ENCODE data around the gene CCR7.

DNA sequence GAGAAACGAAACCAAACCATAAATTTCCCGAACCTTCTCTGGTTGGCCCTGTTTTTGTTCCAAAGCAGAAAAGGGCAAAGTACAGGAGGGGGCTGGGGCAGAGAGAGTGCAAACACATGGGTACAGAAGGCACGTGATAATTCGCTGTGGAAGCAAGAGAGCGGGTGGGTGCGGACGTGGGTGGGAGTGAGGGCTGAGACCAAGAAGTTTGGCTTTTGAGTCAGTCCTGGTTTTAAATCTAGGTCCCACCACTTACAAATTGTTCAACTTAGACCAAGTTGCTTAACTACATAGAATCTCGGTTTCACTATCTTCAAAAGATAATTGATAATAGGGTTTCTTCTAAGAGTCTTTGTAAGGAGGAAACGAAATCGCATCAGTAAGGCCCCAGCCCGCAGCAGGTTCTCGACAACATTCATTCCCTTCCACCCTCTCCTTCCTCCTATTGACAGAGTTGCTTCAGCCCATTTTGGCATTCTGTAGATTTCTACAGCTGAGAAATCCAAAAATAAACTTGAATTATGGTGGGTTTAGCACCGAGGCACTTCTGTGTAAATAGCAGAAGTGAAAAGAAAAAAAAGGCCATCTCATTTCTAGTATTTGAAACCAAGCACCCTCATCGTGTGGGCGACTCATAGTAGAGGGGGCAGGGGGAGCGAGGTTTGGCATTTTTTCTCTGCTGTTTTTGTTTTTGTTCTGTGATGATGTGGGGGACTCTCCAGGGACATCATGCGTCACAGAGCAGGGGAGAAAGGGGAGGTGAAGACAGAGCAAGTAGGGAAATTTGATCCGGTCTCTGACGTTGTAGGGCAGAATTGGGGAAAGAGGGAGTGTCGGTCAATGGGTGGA lies 33.6 kb upstream of the CCR7 start:
- TF ChIP-seq, protein P1, sequence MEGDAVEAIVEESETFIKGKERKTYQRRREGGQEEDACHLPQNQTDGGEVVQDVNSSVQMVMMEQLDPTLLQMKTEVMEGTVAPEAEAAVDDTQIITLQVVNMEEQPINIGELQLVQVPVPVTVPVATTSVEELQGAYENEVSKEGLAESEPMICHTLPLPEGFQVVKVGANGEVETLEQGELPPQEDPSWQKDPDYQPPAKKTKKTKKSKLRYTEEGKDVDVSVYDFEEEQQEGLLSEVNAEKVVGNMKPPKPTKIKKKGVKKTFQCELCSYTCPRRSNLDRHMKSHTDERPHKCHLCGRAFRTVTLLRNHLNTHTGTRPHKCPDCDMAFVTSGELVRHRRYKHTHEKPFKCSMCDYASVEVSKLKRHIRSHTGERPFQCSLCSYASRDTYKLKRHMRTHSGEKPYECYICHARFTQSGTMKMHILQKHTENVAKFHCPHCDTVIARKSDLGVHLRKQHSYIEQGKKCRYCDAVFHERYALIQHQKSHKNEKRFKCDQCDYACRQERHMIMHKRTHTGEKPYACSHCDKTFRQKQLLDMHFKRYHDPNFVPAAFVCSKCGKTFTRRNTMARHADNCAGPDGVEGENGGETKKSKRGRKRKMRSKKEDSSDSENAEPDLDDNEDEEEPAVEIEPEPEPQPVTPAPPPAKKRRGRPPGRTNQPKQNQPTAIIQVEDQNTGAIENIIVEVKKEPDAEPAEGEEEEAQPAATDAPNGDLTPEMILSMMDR (IDR thresholded peaks at IDR 0.05), result no peak
- TF ChIP-seq POLR2A (IDR thresholded peaks at IDR 0.05), result no peak
